H1 (cell line): ENCODE data around the gene DUS1L.

Source experiments
- KDM5A ChIP-seq: fragments of 200-600 bp; IDR thresholded peaks from 2 replicates; pipeline ENCODE4 v1.7.1; 2012; ENCODE audit warnings: mild to moderate bottlenecking, low read length, inconsistent platforms, mixed read lengths
- SRF ChIP-seq: IDR thresholded peaks from 2 replicates; pipeline ENCODE4 v1.6.1; 2011; ENCODE audit warnings: mild to moderate bottlenecking, low read depth, low read length, moderate library complexity
- TF ChIP-seq, protein P1 (sequence below), 3 experiments: IDR thresholded peaks; 1 replicate in 2 of 3; 2 replicates in 1 of 3; pipeline versions ENCODE4 v1.5.1 to v1.6.1; 2011; ENCODE audit warnings: low read length in 3 of 3, mild to moderate bottlenecking in 3 of 3, inconsistent platforms in 2 of 3, low read depth in 1 of 3, moderate library complexity in 1 of 3; ENCODE audit not compliant: insufficient read depth in 1 of 3; ENCODE audit errors: control extremely low read depth in 1 of 3

GRCh38 chr17:82024859-82025258 is 40.7 kb downstream of the DUS1L start:
- TF ChIP-seq, protein P1, sequence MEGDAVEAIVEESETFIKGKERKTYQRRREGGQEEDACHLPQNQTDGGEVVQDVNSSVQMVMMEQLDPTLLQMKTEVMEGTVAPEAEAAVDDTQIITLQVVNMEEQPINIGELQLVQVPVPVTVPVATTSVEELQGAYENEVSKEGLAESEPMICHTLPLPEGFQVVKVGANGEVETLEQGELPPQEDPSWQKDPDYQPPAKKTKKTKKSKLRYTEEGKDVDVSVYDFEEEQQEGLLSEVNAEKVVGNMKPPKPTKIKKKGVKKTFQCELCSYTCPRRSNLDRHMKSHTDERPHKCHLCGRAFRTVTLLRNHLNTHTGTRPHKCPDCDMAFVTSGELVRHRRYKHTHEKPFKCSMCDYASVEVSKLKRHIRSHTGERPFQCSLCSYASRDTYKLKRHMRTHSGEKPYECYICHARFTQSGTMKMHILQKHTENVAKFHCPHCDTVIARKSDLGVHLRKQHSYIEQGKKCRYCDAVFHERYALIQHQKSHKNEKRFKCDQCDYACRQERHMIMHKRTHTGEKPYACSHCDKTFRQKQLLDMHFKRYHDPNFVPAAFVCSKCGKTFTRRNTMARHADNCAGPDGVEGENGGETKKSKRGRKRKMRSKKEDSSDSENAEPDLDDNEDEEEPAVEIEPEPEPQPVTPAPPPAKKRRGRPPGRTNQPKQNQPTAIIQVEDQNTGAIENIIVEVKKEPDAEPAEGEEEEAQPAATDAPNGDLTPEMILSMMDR (IDR thresholded peaks at IDR 0.05; ENCODE audit: control extremely low read depth in 1 of 3, insufficient read depth in 1 of 3, low read depth in 1 of 3, low read length in 3 of 3), result no peak
- TF ChIP-seq SRF, result no peak
- TF ChIP-seq KDM5A, result no peak
